Stimulated activated CD8-positive, alpha-beta memory T cell treated with anti-CD3 and anti-CD28 coated beads, Interleukin-4, amount 100 ng/mL, for 4 hours (primary cell): ENCODE data around the gene CEP152.

Experiments
- DNase-seq, 2 donors: peaks; one replicate each; pipeline ENCODE4 v3.0.0-alpha.2; 2020; ENCODE audit warnings: low read depth in 2 of 2, low spot score in 1 of 2

CEP152 gene

GRCh38 chr15:48705381-48705780 is 105.5 kb downstream of the CEP152 start:
- DNase-seq, result no peak

- DNase-seq, result no peak
These were observed 107.3 kb downstream of the CEP152 start for GRCh38 chr15:48703544-48703943.

- DNase-seq, result no peak
These were observed 108.2 kb downstream of the CEP152 start for GRCh38 chr15:48702569-48703236.

- no peak for DNase-seq
These were observed 114.1 kb downstream of the CEP152 start for GRCh38 chr15:48696627-48697312.

GRCh38 chr15:48695827-48696573 is 114.9 kb downstream of the CEP152 start:
- DNase-seq, result no peak

GRCh38 chr15:48695088-48695826 is 115.6 kb downstream of the CEP152 start:
- DNase-seq, result no peak

- no peak for DNase-seq
These were observed 117.4 kb downstream of the CEP152 start for GRCh38 chr15:48693484-48693883.

- no peak for DNase-seq
These were observed 122.4 kb downstream of the CEP152 start for GRCh38 chr15:48688493-48688892.
